ENCODE results near the gene CLP1. TPM values are rescaled to one million over a fixed set of nuclear protein-coding genes. Genes with fewer than 3 reads are reported as not detected.

CLP1 gene
- total RNA-seq, 1 experiment from 2014 or later = 26.8 TPM

DNA sequence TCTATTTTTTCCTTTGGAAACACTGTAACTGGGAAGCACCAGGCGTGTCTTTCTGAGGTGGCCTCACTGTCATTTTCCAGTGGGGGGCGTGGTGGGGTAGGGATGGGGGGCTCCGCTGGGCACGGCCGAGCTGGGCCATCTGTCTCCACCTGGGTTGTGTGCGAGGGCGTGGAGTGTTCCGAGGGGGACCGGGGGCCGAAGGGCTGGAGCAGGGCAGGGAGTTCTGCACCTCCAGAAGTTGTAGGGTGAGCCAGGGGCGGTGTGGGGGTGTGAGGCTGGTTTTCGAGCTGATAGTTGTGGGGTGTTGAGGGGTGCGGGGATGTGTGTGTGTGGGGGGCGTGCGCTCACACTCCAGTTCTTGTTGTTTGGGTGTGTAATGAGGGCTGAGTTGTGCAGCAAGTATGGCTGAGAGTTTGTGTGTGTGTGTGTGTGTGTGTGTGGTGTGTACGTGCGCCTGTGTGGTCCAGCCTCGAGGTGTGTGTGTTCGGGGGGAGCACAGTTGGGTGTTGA is 18.7 kb upstream of the CLP1 start:
- CTCF ChIA-PET = interaction anchor here (0.6 kb wide), 1 partner anchor 50 kb away, joined by 6 read pairs; no protein-coding TSS in a partner anchor

DNA sequence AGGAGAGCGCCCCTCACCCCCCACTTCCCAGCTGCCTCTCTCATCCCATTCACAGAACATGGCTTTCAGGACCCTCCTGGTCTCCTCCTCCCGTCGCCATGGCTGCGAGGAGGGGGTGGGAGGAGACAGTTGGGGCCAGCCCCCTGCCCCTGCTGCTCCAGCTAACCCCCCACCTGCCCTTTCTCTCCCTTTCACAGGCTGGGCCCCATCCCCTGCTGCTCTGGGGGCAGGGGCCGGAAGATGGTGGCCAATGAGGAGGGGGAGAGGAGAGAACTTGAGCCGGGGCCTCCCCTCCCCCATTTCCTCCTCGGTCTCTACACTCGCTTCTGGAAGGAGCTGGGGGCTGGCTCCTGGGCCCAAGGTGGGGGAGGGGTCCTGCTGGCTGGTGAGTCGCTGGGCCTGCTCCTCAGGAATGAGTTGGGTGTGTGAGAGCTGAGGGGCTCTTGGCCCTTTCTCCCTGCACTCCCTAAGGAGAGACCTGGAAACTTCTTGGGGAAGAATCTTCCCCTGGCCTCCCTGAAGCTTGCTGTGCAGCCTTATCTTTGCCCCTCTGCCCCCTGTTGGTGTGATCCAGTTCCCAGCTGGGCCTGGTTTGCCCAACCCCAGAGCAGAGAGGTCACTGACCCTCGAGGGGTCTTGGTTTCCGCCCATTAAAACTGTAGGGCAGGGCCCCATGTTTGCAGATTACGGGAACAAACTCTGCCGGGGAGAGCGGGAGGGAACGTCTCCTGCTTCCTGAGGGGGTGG is 18.1 kb upstream of the CLP1 start:
- H3K9me3 ChIP-seq (ENCODE audit: low read depth, low read length, poor library complexity, severe bottlenecking) = no peaks in the 10 kb centered on the region

More for the DNA sequence above, 18.7 kb upstream of the CLP1 start:
- Histone ChIP-seq H3K27me3 (replicated peaks; ENCODE audit: insufficient read depth, low read depth, low read length, poor library complexity) (peaks cover 3% of the 10 kb centered on the region), H3K36me3 (ENCODE audit: insufficient read depth, low read length, poor library complexity, severe bottlenecking) (peaks cover 9% of the 10 kb centered on the region), H3K27ac (ENCODE audit: low read depth, low read length, poor library complexity, severe bottlenecking) (peak overlapping the region; percentile 97), H3K9me3 (ENCODE audit: low read depth, low read length, poor library complexity, severe bottlenecking) (no peaks in the 10 kb centered on the region), H3K4me1 (ENCODE audit: insufficient read depth, low read length, poor library complexity, severe bottlenecking) (peaks cover 34% of the 10 kb centered on the region), H3K4me3 (ENCODE audit: low read depth, low read length, poor library complexity, severe bottlenecking) (peak overlapping the region; percentile 72)
- TF ChIP-seq, protein P1, sequence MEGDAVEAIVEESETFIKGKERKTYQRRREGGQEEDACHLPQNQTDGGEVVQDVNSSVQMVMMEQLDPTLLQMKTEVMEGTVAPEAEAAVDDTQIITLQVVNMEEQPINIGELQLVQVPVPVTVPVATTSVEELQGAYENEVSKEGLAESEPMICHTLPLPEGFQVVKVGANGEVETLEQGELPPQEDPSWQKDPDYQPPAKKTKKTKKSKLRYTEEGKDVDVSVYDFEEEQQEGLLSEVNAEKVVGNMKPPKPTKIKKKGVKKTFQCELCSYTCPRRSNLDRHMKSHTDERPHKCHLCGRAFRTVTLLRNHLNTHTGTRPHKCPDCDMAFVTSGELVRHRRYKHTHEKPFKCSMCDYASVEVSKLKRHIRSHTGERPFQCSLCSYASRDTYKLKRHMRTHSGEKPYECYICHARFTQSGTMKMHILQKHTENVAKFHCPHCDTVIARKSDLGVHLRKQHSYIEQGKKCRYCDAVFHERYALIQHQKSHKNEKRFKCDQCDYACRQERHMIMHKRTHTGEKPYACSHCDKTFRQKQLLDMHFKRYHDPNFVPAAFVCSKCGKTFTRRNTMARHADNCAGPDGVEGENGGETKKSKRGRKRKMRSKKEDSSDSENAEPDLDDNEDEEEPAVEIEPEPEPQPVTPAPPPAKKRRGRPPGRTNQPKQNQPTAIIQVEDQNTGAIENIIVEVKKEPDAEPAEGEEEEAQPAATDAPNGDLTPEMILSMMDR (conservative IDR thresholded peaks at IDR 0.05; ENCODE audit: low read depth, low read length) = 0 out of 2 replicates have a peak, but pooled peaks have one; percentile 17
- no peak for TF ChIP-seq EZH2 (IDR thresholded peaks at IDR 0.05; ENCODE audit: borderline replicate concordance, low read depth, low read length, poor library complexity, severe bottlenecking)
- no TSS peak for BruUV-seq (replicated peaks)
- POLR2A ChIA-PET (ENCODE audit: low non-redundant PET) = no interaction called here
- peak; percentile 29 for DNase-seq (ENCODE audit: low spot score)
- intact Hi-C loops (cut with micrococcal nuclease; ENCODE audit: unreplicated experiment) = no loop called here

More for the DNA sequence above, 18.1 kb upstream of the CLP1 start:
- intact Hi-C loops (cut with micrococcal nuclease; ENCODE audit: unreplicated experiment) = loop anchor here (10.0 kb wide), 3 partner anchors 145 to 935 kb away; partner anchors contain the start of genes LPXN and ZFP91
- BruUV-seq (replicated peaks) = no TSS peak
- H3K4me3 ChIP-seq (ENCODE audit: low read depth, low read length, poor library complexity, severe bottlenecking) = peak overlapping the region; percentile 72
- no peaks in the 10 kb centered on the region for H3K27me3 ChIP-seq (replicated peaks; ENCODE audit: insufficient read depth, low read depth, low read length, poor library complexity)
- peaks cover 9% of the 10 kb centered on the region for H3K36me3 ChIP-seq (ENCODE audit: insufficient read depth, low read length, poor library complexity, severe bottlenecking)
- CTCF ChIA-PET = interaction anchor here (0.5 to 2.9 kb wide), 5 partner anchors 51 to 294 kb away, joined by 3 to 50 read pairs (median 5); partner anchors contain the start of gene UBE2L6
- peak; percentile 92 for DNase-seq (ENCODE audit: low spot score)
- no peak for TF ChIP-seq EZH2 (IDR thresholded peaks at IDR 0.05; ENCODE audit: borderline replicate concordance, low read depth, low read length, poor library complexity, severe bottlenecking)
- TF ChIP-seq, protein P1 (conservative IDR thresholded peaks at IDR 0.05; ENCODE audit: low read depth, low read length) = 0 out of 2 replicates have a peak, but pooled peaks have one; percentile 15
- H3K27ac ChIP-seq (ENCODE audit: low read depth, low read length, poor library complexity, severe bottlenecking) = peak overlapping the region; percentile 97
- H3K4me1 ChIP-seq (ENCODE audit: insufficient read depth, low read length, poor library complexity, severe bottlenecking) = peaks cover 34% of the 10 kb centered on the region
- POLR2A ChIA-PET (ENCODE audit: low non-redundant PET) = interaction anchor here (0.7 kb wide), 1 partner anchor 35 kb away, joined by 4 read pairs; no protein-coding TSS in a partner anchor

Data from A673 (cell line).